HL-60/S4 treated with phorbol 12-myristate 13-acetate at 8.2 ng/mL for 4 days and 3 days (cell line): ENCODE measurements around the gene DGKQ.

Source experiments
- in situ Hi-C: fragments of 300-500 bp; cut with MboI; formaldehyde crosslinking; loops from 2 replicates; pipeline ENCODE4 v1.15.0; 2022; ENCODE audit warnings: low sequenced_read_pairs

The DGKQ gene, protein sequence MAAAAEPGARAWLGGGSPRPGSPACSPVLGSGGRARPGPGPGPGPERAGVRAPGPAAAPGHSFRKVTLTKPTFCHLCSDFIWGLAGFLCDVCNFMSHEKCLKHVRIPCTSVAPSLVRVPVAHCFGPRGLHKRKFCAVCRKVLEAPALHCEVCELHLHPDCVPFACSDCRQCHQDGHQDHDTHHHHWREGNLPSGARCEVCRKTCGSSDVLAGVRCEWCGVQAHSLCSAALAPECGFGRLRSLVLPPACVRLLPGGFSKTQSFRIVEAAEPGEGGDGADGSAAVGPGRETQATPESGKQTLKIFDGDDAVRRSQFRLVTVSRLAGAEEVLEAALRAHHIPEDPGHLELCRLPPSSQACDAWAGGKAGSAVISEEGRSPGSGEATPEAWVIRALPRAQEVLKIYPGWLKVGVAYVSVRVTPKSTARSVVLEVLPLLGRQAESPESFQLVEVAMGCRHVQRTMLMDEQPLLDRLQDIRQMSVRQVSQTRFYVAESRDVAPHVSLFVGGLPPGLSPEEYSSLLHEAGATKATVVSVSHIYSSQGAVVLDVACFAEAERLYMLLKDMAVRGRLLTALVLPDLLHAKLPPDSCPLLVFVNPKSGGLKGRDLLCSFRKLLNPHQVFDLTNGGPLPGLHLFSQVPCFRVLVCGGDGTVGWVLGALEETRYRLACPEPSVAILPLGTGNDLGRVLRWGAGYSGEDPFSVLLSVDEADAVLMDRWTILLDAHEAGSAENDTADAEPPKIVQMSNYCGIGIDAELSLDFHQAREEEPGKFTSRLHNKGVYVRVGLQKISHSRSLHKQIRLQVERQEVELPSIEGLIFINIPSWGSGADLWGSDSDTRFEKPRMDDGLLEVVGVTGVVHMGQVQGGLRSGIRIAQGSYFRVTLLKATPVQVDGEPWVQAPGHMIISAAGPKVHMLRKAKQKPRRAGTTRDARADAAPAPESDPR

DNA sequence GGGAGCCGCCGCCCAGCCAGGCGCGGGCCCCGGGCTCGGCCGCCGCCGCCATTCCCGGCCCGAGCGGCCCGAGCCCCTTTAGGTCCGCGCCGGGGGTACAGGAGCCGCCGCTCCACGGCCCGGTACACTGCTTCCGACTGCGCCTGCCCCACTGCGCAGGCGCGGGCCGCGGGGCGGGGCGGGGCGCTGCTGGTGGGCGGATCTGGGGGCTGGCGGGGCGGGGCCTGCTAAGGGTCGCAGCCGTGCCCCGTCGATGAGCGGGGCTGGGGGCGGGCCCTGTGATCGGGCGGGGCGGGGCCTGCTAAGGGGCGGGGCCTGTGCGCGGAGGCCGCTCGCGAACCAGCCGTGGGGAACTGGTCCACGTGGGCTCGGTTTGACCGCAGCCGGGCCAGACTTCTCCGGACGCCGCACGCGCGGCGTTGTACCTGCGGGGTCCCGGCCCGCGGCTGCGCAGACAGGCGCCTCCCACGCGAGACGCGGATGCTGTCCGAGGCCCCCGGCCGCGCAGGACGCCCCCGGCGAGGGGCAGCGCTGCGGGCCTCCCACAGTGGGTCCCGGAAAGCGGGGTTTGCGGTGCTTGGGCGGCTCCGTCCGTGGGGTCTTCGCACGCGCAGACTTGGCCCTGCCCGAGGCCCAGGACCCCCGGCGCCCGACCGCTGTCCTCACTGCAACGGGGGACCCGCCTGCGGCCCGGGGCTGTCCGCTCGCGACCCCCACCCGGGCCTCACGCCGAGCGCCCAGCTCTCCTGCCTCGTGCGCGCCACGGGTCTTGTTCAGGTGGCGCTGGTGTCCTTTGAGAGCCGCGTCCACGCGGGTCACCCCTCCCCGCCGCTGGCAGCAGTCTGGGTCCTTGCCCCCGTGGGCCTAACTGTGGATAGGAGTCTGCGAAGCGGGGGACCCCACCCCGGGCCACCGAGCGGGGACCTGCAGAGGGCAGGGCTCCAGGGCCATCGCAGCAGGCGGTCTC, at the start of gene DGKQ:
DGKQ (minus strand) TSS at position 139 of the 967 bp plus-strand sequence; CDS start at position 52, 87 bp downstream.
- in situ Hi-C loops = no loop called here

DNA sequence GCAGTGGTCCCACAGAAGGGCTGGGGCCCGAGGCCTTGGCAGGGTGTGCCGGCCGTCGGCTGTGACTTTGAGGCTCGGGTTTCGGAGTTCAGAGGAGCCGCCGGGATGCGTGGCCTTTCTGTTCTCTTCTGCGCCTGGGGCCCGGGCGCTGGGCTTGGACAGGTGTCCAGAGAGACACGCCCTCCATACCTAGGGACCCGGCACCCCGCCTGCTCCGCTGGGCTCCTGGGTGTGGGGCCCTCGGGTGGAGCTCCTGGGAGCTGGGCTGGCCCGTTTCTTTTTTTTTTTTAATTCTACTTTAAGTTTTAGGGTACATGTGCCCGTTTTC, 49.3 kb upstream of the DGKQ start:
- in situ Hi-C loops = no loop called here

DNA sequence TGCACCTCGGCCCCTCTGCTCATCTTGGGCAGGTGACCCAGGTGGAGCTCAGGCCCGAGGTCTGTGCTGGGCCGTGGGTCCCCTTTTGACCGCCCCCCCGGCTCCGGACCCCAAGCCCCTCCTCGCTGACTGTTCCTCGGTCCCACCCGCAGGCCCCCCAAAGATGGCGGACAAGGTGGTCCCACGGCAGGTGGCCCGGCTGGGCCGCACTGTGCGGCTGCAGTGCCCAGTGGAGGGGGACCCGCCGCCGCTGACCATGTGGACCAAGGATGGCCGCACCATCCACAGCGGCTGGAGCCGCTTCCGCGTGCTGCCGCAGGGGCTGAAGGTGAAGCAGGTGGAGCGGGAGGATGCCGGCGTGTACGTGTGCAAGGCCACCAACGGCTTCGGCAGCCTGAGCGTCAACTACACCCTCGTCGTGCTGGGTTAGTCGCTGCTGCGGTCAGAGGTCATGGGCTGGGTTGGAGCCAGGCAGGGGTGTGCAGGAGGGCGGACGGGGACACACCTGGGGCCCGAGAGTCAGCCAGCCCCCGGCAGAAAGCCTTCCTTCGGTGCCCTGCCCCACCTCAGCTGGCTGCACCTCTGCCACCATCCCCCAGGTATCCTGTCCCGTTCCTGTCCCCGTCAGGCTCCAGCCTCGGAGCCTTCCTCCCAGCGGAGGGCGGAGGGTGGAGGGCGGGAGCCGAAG, 48.8 kb upstream of the DGKQ start:
- in situ Hi-C loops = no loop called here

DNA sequence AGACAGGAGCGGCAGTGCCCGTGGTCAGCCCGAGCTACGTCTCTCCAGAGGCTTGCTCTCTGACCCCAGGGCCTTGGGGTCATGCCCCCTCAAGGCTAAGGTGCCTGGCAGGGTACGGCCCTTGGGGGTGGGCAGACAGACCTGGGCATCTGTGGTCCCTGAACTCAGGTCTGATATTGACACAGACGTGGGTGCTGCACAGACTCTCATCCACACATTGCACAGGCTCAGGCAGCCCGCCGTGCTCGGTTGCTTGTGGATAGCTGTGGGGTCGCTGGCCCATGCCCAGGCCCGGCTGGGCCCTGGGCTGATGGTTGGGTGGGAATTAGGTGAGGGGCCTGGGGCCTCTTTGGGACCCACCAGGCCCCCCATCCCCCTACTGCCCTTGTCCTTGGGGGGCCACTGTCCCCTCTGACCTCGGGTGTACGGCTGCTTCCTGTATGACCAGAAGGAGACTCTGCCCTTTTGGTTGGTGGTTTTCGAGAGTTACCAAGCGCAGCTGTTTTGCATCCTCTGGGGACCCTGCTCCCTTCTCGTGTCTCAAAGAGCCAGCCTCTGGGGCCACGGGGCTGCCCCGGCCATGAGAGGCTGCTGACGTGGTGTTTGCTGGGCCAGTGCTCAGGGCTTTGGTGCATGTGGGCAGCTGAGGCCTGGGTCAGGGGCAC, 48.1 kb upstream of the DGKQ start:
- in situ Hi-C loops = no loop called here

DNA sequence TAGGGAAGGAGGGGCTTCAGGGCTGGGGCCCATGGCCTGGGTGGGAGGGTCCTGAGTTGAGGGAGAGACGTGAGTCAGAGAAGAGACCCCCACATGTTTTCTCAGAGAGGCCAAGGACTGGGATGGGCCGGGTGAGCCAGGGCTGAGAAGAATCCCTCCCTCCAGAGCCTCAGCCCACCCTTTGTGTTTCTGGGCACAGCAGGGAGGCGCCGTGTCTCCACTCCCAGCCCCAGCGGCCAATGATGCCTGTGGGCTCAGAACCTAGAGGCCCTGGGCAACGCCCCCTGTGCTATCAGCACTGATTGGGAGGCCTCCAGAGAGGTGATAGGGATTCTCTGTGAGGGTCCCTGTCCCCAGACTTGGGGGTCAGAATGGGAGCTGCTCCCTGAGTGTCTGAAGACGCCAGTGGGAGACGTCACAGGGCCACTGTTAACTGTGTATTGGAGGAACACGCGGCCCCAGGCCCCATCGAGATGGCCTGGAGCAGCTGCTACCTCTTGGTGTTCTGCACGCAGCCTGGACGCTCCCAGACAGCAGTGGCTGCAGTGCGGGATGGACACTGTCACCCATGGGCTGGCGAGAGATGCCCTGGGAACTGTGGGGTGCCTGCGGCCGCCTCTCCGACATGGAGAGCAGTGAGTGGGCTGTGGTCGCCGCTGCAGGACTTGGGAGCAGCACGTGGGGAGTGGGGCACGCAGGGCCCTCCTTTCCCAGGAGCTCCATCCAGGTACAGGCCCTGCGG, 46.5 kb upstream of the DGKQ start:
- in situ Hi-C loops = no loop called here

DNA sequence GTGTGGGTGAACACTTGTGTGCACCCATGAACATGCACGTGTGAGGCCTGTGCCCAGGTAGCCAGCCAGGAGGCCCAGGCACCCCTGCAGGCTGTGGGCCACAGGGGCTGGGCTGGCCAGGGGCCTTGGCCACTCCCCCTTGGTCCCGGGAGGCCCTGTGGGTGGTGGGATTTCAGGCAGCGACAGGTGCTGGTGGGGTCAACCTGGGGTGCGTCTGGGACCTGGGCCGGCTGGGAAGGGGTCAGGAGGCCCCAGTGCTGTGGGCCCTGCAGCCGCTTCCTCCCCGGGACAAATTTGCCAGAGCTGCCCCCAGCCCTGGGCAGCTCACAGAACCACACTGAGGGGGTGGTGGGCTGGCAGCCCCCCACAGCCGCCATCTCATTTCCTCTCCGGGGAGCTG, 46.0 kb upstream of the DGKQ start:
- in situ Hi-C loops = no loop called here

DNA sequence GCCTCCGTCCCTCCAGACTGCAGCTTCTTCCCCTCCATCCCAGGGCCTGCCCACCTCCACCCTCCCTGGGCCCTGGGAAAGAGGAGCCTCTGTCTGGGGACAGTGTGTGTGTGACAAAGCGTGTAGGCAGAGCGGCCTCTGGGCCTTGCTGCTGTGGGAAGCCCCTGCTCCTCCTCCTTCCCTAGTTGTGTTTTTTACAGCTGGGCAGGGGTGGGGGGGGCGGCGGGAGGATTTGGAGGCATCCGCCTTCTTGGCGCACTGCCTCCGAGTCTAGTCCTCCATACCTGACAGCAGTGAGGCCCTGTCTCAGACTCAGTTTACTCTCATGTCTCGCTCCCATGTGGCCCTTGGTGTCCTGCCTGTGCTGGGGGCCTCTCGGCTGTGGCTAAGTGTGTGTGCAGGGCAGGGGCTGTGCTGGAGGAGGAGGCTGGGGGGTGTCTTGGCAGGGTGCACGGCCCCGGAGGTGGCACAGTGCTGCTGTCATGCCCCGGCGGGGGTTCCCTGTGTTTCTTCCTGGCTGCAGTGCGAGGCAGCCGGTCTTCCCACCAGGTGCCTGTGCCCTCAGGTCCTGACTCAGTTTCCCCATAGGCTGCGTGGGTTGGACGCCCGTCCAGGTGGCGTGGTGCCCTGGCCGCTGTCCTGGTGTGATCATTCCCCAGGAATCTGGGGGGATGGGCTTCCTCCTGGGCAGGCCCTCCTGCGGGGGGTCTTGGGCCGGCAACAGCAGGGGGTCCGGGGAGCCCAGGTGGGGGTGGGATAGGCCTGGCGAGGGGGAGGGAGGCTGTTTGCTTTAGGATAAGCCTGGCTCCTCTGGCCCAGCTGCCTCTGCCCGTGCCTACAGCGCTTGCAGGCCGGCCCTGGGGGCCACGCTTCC, 45.0 kb upstream of the DGKQ start:
- in situ Hi-C loops = no loop called here

DNA sequence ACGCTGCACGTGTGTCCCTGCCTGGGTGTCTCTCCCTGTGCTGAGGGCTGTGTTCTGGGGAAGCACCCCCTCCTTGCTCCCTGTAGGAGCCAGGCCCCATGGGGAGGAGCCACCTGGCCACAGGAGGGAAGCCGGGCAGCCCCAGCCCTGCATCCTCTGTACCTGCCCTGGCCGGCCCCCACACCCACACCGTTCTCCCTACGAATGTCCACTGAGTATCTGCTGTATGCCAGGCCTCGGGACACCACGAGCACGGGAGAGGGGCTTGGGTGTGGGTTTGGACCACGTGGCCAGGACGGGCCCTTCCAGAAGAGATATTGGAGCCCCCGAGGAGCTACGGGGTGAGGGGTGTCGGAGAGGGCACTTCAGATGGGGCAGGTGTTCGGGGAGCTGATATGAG, 44.3 kb upstream of the DGKQ start:
- in situ Hi-C loops = no loop called here

DNA sequence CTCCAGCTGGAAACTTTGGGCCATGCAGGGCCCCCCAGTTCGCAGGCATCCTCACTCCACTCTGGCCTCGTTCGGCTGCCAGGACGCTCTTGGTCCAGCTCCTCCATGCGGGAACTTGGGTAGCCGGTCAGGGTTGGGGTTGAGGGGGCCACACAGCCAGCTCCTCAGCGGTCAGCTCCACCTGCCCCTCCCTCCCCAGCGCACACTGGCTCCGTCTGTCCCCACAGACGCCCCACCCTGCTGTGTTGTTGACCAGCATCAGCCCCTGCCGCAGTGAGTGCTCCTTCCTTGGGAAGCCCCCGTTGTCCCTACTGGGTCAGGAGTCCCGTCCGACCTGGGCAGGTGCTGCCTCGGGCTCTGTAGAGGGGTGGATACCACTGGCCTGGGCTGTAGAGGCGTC, 43.8 kb upstream of the DGKQ start:
- in situ Hi-C loops = no loop called here

DNA sequence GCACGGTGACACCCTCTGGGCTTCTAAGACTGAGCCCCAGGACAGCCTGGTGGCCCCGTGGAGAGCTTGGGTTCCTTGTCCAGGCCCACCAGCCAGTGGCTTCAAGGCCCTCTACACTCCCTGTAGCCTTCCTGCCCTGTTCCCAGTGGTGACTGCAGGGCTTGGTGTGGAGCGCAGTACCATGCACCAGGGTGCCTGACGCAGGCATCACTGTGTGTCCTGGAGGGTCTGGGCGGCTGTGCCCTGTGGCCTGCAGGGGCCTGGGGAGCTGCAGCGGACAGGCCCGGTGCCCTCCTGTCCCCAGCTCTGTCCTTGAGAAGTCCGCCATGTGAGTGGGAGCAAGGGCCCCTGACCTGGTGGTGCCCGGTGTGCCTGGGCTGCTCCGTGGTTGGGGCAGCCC, 42.4 kb upstream of the DGKQ start:
- in situ Hi-C loops = no loop called here

DNA sequence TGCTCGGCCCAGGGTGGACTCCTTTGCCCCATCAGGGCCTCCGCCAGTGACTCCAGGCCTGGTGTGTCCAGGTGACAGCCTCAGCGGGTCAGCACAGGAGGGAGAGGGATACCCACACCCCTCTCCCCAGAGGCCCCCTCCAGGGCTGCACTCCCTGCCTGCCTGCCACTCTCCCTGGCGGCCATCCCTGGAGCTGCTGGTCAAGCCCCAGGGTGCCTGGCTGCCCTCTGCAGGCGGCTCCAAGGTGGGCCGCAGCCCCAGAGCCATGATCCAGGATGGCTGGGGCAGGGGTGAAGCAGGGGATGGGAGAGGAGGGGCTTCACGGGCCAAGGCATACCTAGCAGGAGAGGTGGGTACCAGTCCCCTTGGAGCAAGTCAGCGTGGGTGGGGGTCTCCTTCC, 41.8 kb upstream of the DGKQ start:
- in situ Hi-C loops = no loop called here

DNA sequence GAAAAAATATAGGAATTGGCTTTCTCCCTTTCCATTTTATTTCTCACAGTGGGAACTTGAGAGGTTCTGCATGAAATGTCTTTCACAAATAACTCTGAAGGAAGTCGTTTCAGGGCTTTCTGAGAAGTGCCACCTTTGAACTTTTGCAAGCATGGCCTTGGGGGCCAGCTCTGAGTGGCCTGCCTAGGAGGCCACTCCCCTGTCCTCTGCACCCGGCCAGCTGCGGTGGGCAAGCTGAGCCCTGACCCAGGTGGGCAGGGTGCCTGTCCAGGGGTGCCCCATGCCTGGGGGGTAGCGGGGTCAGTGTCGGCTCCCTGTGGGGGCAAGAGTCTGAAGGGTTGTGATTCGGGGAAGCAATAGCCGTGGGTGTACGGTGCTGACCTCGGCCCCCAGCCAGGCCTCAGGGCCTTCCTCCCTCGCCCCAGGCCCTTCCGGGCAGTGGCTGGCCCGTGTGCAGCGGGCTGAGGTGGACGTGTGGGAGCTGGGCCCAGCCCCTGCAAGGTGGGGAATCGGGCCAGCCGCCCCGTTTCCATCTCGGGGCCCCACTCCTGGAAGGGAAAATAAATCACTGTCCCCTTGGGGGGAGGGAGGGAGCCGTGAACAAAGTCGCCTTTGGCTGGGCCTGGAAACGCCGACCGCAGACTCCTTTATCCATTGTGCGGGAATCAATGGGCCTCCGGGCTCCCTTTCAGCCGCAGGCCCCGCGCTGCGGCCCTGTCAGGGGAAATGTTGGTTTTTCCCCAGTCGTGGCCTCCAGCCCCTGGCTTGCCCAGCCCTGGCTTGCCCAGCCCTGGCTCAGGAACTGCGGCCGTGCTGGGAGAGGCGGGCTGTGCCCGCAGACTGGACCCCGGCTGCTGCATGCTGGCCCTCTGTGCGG, 41.2 kb upstream of the DGKQ start:
- in situ Hi-C loops = no loop called here

DNA sequence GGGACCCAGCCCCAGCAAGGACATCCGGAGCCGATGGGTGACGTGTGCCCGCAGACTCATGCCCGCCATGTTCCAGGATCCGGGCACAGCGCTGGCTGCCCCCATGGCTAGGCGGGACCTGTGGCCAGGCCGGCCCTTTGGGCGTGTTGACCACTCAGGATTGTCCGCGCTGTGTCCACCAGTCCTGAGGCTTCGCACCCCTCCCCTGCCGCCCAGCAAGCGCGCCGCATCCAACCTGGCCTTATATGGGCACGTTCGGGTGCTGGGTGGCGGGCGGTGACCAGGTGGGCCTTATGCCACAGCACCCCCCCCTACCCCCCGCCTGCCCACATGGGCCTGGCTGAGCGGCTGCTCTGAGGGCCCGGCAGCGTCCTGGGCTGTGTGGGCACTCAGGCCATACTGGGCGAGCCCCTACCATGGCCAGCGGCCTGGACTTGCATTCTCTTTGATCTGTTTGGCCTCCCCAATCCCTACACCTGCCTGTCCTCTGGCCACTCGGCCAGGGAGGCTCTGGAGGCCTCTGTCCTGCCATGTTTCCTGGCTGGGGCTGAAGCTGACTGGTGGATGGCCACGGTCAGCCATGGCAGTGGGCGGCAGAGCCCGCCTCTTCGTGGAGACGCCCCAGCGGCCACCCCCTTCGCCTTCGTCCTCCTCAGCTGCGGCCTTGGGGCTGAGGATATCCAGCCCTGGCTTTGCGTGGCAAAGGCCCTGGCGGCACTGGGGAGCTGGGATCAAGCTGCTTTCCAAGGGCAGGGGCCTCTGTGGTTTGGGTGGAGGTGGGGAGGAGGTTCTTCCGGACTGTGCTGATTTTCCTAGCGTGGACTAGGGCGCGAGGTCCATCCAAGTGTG, 40.1 kb upstream of the DGKQ start:
- in situ Hi-C loops = no loop called here

DNA sequence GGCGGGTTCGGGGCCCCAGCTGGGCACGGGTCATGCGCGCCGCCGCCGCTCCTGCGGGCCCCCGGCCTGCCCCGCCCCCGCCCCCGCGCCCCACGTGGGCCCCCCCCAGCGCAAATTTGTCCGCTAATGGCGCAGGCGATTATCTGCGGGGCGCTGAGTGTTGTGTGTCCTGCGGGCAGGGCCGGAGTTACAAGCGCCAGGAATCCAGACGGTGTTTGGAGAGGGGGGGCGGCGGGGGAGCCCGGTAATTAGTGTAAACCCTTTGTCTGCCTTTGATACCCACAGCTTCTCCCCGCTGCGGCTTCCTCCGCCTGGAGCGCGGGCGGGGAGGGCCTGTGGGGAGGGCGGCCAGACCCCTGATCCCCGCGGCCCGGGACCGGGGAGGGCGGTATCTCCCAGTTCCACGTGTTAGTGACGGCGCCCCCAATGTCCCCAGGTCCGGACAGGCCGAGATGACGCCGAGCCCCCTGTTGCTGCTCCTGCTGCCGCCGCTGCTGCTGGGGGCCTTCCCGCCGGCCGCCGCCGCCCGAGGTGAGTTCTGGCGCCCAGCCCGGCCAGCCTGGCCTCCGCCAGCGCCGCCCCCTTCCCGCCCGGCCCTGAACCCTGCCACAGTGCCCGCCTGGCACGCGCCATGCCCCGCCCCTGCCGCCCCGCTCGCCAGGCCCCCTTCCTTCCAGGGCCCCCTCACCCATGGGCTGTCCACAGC, 38.8 kb upstream of the DGKQ start:
- in situ Hi-C loops = no loop called here

DNA sequence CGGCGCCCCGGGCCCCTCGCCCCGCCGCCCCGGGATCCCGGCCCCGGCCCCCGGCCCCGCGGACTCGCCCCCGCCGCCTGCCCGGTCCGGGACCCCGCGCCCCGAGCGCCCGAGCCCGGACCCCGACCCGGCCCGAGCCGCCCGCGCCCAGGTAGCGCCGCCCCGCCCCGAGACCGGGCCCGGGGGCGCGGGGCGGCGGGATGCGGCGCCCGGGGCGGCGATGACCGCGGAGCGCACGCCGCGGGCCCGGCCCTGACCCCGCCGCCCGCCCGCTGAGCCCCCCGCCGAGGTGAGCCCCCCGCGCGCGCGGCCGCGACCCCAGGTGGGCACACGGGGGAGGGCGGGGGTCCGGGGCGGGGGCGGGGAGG, 38.3 kb upstream of the DGKQ start:
- in situ Hi-C loops = no loop called here
